Suprapubic skin (tissue), 4 donors: Measurements from ENCODE around the gene MAP2K5. TPM values are rescaled to one million over a fixed set of nuclear protein-coding genes. Genes with fewer than 3 reads are reported as not detected.
A peak's percentile ranks its signal among the peaks of the same experiment; 100 is the strongest.

ENCODE experiments used
- DNase-seq, 2 donors: peaks; one replicate each; pipeline ENCODE4 v3.0.0-alpha.2; 2019; ENCODE audit warnings: low spot score in 2 of 2
- H3K27ac ChIP-seq: fragments of 200-600 bp; sonication (generic); one replicate; pipeline ENCODE4 v1.5.1; 2019
- H3K27me3 ChIP-seq: fragments of 200-600 bp; sonication (generic); one replicate; pipeline ENCODE4 v1.5.1; 2019
- H3K36me3 ChIP-seq: fragments of 200-600 bp; sonication (generic); one replicate; pipeline ENCODE4 v1.5.1; 2019
- H3K4me1 ChIP-seq: fragments of 200-600 bp; sonication (generic); one replicate; pipeline ENCODE4 v1.5.1; 2019
- H3K4me3 ChIP-seq: fragments of 200-600 bp; sonication (generic); one replicate; pipeline ENCODE4 v1.5.1; 2019; ENCODE audit warnings: mild to moderate bottlenecking
- H3K9me3 ChIP-seq: fragments of 200-600 bp; sonication (generic); one replicate; pipeline ENCODE4 v1.5.1; 2019
- EP300 ChIP-seq: sonication (generic); formaldehyde crosslinking; IDR thresholded peaks from one replicate; pipeline ENCODE4 v1.6.1; 2017; ENCODE audit warnings: antibody characterized with exemption
- POLR2A ChIP-seq, 2 donors: fragments of 450-650 bp; IDR thresholded peaks; one replicate each; pipeline ENCODE4 v1.6.1; 2017; ENCODE audit warnings: antibody characterized with exemption in 2 of 2, mild to moderate bottlenecking in 2 of 2, moderate library complexity in 2 of 2
- POLR2AphosphoS5 ChIP-seq, 3 donors: sonication (generic); formaldehyde crosslinking; IDR thresholded peaks; one replicate each; pipeline ENCODE4 v1.6.1; 2017; ENCODE audit warnings: antibody characterized with exemption in 3 of 3
- WGBS: methylation state at CpG from one replicate; pipeline ENCODE4 v1.1.5; 2018; 5-methylcytosine and 5-hydroxymethylcytosine counted together
- total RNA-seq, 4 donors: library from RNA; depleted of rRNA; stranded (reverse); fragments of >200 nt; gene quantifications; one replicate each; pipeline ENCODE4 v1.1.0, GENCODE V29; 2016
- TF ChIP-seq, protein P1 (sequence below), 2 donors: fragments of 200-600 bp in 1 of 2; fragments of 450-650 bp in 1 of 2; sonication (generic) in 1 of 2; IDR thresholded peaks; one replicate each; pipeline ENCODE4 v1.5.1; 2016 to 2019; ENCODE audit warnings: antibody characterized with exemption in 2 of 2, mild to moderate bottlenecking in 1 of 2, moderate library complexity in 1 of 2

The MAP2K5 gene
- total RNA-seq, 4 donors from 2014 or later = 9.5 to 18.5 (median 10.2) TPM

- Histone ChIP-seq H3K36me3 (no peaks in the 10 kb centered on the region), H3K9me3 (no peaks in the 10 kb centered on the region), H3K4me3 (no peak overlapping the region), H3K27me3 (peaks cover 97% of the 10 kb centered on the region), H3K4me1 (peaks cover 45% of the 10 kb centered on the region), H3K27ac (no peak overlapping the region)
- no peak for DNase-seq
- 9% methylated on average over 20 of the region's 39 CpGs for WGBS
- TF ChIP-seq, protein P1, sequence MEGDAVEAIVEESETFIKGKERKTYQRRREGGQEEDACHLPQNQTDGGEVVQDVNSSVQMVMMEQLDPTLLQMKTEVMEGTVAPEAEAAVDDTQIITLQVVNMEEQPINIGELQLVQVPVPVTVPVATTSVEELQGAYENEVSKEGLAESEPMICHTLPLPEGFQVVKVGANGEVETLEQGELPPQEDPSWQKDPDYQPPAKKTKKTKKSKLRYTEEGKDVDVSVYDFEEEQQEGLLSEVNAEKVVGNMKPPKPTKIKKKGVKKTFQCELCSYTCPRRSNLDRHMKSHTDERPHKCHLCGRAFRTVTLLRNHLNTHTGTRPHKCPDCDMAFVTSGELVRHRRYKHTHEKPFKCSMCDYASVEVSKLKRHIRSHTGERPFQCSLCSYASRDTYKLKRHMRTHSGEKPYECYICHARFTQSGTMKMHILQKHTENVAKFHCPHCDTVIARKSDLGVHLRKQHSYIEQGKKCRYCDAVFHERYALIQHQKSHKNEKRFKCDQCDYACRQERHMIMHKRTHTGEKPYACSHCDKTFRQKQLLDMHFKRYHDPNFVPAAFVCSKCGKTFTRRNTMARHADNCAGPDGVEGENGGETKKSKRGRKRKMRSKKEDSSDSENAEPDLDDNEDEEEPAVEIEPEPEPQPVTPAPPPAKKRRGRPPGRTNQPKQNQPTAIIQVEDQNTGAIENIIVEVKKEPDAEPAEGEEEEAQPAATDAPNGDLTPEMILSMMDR (IDR thresholded peaks at IDR 0.05) = no peak
- TF ChIP-seq POLR2AphosphoS5 (IDR thresholded peaks at IDR 0.05) = no peak
Measured at GRCh38 chr15:67820992-67821783, 278.7 kb downstream of the MAP2K5 start.

- Histone ChIP-seq H3K36me3 (no peaks in the 10 kb centered on the region), H3K4me3 (no peak overlapping the region), H3K4me1 (peaks cover 53% of the 10 kb centered on the region), H3K27me3 (peaks cover 100% of the 10 kb centered on the region), H3K9me3 (no peaks in the 10 kb centered on the region), H3K27ac (no peak overlapping the region)
- TF ChIP-seq POLR2A (IDR thresholded peaks at IDR 0.05) = no peak
- TF ChIP-seq, protein P1 (IDR thresholded peaks at IDR 0.05) = no peak
- DNase-seq = no peak
- 3% methylated on average over 35 of the region's 43 CpGs for WGBS
Measured at GRCh38 chr15:67821784-67822440, 279.4 kb downstream of the MAP2K5 start.

DNA sequence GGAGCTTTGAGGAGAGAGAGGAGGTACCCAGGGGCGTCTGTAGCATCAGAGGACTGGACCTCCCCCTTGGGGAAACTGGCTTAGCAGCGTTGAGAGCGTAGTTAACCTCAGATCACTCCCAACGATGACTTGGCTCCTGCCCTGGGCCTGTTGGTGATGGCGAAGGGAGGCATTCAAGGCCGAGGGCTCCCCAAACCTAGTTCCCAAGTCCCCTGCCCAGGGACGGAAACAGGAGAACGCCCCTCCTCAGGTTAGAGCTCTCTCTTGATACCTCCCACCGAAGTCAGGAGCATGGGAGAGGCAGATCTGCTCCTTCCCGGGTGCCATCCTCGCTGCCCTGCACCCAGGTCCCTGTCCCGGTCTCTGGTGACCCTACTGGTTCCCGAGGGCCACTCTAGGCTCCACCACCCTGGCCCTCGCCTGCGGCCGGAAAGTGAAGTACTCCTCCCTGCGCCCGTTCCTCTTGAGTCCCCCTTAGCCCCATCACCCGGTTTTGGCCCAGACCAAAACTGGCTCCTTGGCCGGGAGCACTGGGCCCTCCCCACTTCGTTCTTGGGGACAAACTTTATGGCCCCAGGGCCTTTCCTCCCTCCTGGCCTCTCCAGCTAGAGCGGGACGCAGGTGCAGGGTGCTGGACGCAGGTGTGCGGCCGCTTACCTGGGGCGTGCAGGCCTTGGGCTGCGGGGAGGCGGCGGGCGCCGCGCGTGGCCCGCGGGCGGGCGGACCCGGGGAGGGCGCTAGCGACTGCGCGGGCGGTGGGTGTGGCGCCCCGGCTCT is 280.2 kb downstream of the MAP2K5 start:
- Histone ChIP-seq H3K36me3 (no peaks in the 10 kb centered on the region), H3K27me3 (peaks cover 100% of the 10 kb centered on the region), H3K4me1 (peaks cover 61% of the 10 kb centered on the region), H3K4me3 (peak overlapping the region; percentile 43), H3K9me3 (no peaks in the 10 kb centered on the region), H3K27ac (no peak overlapping the region)
- 9% methylated on average over 10 of the region's 46 CpGs for WGBS
- no peak for TF ChIP-seq EP300
- TF ChIP-seq POLR2A (IDR thresholded peaks at IDR 0.05) = no peak
- TF ChIP-seq, protein P1 (IDR thresholded peaks at IDR 0.05) = no peak
- no peak for TF ChIP-seq POLR2AphosphoS5 (IDR thresholded peaks at IDR 0.05)
- no peak for DNase-seq

DNA sequence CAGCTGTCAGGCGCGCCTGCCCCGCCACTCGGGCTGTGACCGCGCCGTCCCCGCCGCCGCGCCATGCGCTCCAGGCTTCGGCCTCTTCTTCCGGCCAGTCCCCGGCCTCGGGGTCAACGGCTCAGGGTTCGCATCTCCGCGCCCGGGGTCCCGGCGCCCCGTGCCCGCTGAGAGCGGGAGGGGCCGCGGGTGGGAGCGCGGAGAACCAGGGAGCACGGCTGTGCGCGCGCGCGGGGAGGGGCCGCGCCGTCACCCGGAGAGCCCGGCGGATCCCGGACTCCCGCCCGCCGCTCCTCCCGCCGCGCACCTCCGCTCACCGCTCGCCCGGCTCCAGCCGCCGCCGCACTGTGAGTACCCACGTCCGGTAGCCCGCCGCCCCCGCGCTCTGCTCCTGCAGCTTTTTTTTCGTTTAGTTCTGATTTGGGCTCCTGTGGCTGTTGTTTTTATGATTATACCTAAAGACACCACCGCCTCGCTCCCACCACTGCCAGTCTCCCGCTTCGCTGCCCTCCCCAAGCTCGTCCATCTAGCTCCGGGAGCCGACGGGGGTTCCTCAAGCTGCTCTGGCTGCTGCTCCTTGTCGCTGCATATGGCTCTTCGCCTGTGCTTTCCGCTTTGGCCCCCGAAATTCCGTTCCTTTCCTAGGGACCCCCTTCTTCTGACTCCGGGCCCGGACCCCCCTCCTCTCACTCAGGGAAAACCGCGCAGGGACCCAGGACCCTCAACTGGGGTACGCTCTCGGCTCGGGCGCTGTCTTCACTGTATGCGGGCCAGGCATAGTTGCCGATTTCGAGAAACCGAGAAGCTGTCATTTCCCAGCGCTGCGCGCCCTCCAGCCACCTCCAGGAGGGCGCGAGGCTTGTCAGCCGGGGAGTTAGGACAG is 281.1 kb downstream of the MAP2K5 start:
- TF ChIP-seq, protein P1 (IDR thresholded peaks at IDR 0.05) = no peak
- TF ChIP-seq POLR2A (IDR thresholded peaks at IDR 0.05) = no peak
- TF ChIP-seq EP300 = no peak
- no peaks in the 10 kb centered on the region for H3K9me3 ChIP-seq
- WGBS = 3% methylated on average over 67 of the region's 94 CpGs
- peaks cover 100% of the 10 kb centered on the region for H3K27me3 ChIP-seq
- no peak for DNase-seq
- peak overlapping the region; percentile 43 for H3K4me3 ChIP-seq
- H3K36me3 ChIP-seq = no peaks in the 10 kb centered on the region
- H3K27ac ChIP-seq = no peak overlapping the region
- peaks cover 69% of the 10 kb centered on the region for H3K4me1 ChIP-seq
